ENCODE measurements around the gene CELF4.
A peak's percentile ranks its signal among the peaks of the same experiment; 100 is the strongest.

CELF4 gene

GRCh38 chr18:37577051-37577611 lies 11.5 kb upstream of the CELF4 start:
- H3K4me3 ChIP-seq (ENCODE audit: low read depth, low read length), result no peak overlapping the region
- TF ChIP-seq, protein P1, sequence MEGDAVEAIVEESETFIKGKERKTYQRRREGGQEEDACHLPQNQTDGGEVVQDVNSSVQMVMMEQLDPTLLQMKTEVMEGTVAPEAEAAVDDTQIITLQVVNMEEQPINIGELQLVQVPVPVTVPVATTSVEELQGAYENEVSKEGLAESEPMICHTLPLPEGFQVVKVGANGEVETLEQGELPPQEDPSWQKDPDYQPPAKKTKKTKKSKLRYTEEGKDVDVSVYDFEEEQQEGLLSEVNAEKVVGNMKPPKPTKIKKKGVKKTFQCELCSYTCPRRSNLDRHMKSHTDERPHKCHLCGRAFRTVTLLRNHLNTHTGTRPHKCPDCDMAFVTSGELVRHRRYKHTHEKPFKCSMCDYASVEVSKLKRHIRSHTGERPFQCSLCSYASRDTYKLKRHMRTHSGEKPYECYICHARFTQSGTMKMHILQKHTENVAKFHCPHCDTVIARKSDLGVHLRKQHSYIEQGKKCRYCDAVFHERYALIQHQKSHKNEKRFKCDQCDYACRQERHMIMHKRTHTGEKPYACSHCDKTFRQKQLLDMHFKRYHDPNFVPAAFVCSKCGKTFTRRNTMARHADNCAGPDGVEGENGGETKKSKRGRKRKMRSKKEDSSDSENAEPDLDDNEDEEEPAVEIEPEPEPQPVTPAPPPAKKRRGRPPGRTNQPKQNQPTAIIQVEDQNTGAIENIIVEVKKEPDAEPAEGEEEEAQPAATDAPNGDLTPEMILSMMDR (IDR thresholded peaks at IDR 0.05; ENCODE audit: low read depth, low read length), result no peak
- H3K36me3 ChIP-seq, result no peaks in the 10 kb centered on the region
- H3K27me3 ChIP-seq, result no peaks in the 10 kb centered on the region
- peaks cover 8% of the 10 kb centered on the region for H3K4me1 ChIP-seq
- DNase-seq, result peak; percentile 21
- H3K9me3 ChIP-seq, result no peaks in the 10 kb centered on the region

- peaks cover 8% of the 10 kb centered on the region for H3K4me1 ChIP-seq
- H3K36me3 ChIP-seq, result no peaks in the 10 kb centered on the region
- no peaks in the 10 kb centered on the region for H3K9me3 ChIP-seq
- no peak overlapping the region for H3K4me3 ChIP-seq (ENCODE audit: low read depth, low read length)
- H3K27me3 ChIP-seq, result no peaks in the 10 kb centered on the region
- peak; percentile 66 for DNase-seq
- TF ChIP-seq, protein P1 (IDR thresholded peaks at IDR 0.05; ENCODE audit: low read depth, low read length), result no peak
Observed at GRCh38 chr18:37575646-37576045, 10.0 kb upstream of the CELF4 start.

- TF ChIP-seq, protein P1 (IDR thresholded peaks at IDR 0.05; ENCODE audit: low read depth, low read length), result no peak
- no peak overlapping the region for H3K4me3 ChIP-seq (ENCODE audit: low read depth, low read length)
- H3K36me3 ChIP-seq, result no peaks in the 10 kb centered on the region
- H3K27me3 ChIP-seq, result no peaks in the 10 kb centered on the region
- peak; percentile 48 for DNase-seq
- H3K9me3 ChIP-seq, result no peaks in the 10 kb centered on the region
- H3K4me1 ChIP-seq, result peaks cover 8% of the 10 kb centered on the region
Observed at GRCh38 chr18:37574113-37574512, 8.5 kb upstream of the CELF4 start.

DNA sequence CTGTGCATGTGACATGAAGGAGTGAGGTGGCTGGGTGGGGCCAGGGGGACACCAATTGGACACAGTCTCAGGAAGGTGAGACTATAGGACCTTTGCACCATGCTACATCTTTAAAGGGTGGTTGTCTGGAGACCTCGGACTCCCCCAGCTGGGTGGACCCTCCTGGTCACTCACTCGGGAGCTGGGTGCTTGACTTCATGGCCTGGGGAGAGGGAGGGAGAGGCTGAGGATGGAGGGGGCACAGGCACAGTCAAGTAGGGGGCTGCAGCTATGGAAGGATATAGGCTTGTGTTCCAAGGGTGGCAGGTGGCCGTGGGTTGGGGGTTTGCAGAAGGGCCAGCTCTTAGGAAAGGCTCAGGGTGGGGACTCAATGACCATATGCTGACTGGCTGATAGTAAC lies 7.1 kb upstream of the CELF4 start:
- TF ChIP-seq, protein P1 (IDR thresholded peaks at IDR 0.05; ENCODE audit: low read depth, low read length), result no peak
- H3K27me3 ChIP-seq, result no peaks in the 10 kb centered on the region
- peaks cover 8% of the 10 kb centered on the region for H3K4me1 ChIP-seq
- no peak for DNase-seq
- H3K4me3 ChIP-seq (ENCODE audit: low read depth, low read length), result no peak overlapping the region
- H3K36me3 ChIP-seq, result no peaks in the 10 kb centered on the region
- H3K9me3 ChIP-seq, result no peaks in the 10 kb centered on the region

DNA sequence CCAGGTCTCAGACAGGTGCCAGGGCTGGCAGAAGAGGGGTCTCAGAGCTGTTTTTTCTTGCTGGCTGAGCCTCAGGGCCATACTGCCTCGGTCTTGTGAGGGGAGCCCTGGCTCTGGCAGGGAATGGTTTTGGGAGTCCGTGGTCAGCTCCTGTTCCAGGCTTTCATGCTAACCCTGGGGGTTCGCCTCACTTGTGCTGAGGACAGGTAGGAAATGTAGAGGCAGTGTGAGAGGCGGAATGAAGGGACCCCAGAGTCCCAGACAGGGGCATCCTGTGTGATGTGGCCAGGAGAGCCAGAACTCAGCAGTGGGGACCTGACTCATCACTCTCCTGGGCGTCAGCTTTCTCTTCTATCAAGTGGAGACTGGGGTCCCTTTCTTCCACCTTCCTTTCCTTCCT lies 5.7 kb upstream of the CELF4 start:
- TF ChIP-seq, protein P1 (IDR thresholded peaks at IDR 0.05; ENCODE audit: low read depth, low read length), result no peak
- DNase-seq, result no peak
- H3K4me1 ChIP-seq, result peaks cover 5% of the 10 kb centered on the region
- no peaks in the 10 kb centered on the region for H3K27me3 ChIP-seq
- H3K9me3 ChIP-seq, result no peaks in the 10 kb centered on the region
- H3K36me3 ChIP-seq, result no peaks in the 10 kb centered on the region
- H3K4me3 ChIP-seq (ENCODE audit: low read depth, low read length), result no peak overlapping the region

DNA sequence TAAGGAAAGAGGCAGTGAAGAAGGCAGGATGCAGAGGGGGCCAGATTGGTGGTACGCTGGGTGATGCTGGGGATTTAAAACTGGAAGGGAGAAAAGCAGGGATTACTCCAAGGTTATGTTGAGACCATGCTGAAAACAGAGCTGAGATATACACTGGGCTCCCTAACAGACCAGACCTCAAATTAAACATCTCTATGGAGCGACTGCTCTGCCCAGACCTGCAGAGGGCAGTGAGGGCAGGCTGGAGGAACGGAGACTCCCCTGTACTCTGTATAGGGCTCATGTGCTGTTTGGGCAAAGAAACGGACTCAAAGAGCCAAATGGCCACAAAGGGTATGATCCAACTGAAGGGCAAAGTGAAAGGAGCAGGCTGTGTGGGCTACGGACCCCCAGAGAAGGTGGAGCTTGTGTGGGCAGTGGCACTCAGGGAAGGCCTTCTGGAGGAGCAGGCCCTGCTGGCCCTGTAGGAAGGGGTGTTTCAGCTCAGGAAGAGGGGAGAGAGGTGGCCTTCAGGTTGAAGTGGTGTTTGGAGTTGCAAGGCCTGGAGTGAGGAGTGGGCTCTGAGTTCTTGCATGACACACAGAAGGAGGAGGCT lies 4.8 kb upstream of the CELF4 start:
- TF ChIP-seq, protein P1 (IDR thresholded peaks at IDR 0.05; ENCODE audit: low read depth, low read length), result peak; percentile 31
- no peaks in the 10 kb centered on the region for H3K27me3 ChIP-seq
- DNase-seq, result no peak
- H3K4me1 ChIP-seq, result no peaks in the 10 kb centered on the region; the same call in none of the 2 replicates
- H3K36me3 ChIP-seq, result no peaks in the 10 kb centered on the region
- H3K9me3 ChIP-seq, result no peaks in the 10 kb centered on the region
- H3K4me3 ChIP-seq (ENCODE audit: low read depth, low read length), result no peak overlapping the region
